Keratinocyte (primary cell): ENCODE data around the gene PLGRKT.

ENCODE experiments used
- CTCF ChIP-seq, 3 experiments: IDR thresholded peaks in 1 of 3; conservative IDR thresholded peaks in 1 of 3; optimal IDR thresholded peaks in 1 of 3; 2 replicates in 2 of 3; 3 replicates in 1 of 3; pipeline versions ENCODE3 to v1.5.1; 2011; ENCODE audit warnings: low read length in 3 of 3, mild to moderate bottlenecking in 3 of 3, moderate library complexity in 2 of 3, control low read depth in 1 of 3, inconsistent platforms in 1 of 3; ENCODE audit not compliant: insufficient read depth in 2 of 3; ENCODE audit errors: extremely low read depth in 1 of 3
- EZH2 ChIP-seq: IDR thresholded peaks from one replicate; pipeline ENCODE4 v1.6.1; 2012; ENCODE audit warnings: inconsistent platforms, mild to moderate bottlenecking, low read length, moderate library complexity

GRCh38 chr9:5437254-5438216 is at the start of gene PLGRKT:
- TF ChIP-seq CTCF (optimal IDR thresholded peaks at IDR 0.05 in 1 of 3, IDR thresholded peaks at IDR 0.05 in 1 of 3, conservative IDR thresholded peaks at IDR 0.05 in 1 of 3; ENCODE audit: extremely low read depth in 1 of 3, insufficient read depth in 2 of 3, low read length in 3 of 3) (peak in 1 of 3 experiments; percentile 20), EZH2 (no peak)
